Breast epithelium (tissue), 4 donors: ENCODE measurements around the gene OCRL. TPM values are rescaled to one million over a fixed set of nuclear protein-coding genes. Genes with fewer than 3 reads are reported as not detected.

Source experiments
- DNase-seq, 2 donors: peaks; one replicate each; pipeline ENCODE4 v3.0.0-alpha.2; 2019; ENCODE audit warnings: low spot score in 2 of 2
- H3K27ac ChIP-seq, 2 donors: fragments of 200-600 bp; sonication (generic) in 1 of 2; one replicate each; pipeline ENCODE4 v1.5.1; 2016 to 2019; ENCODE audit warnings: mild to moderate bottlenecking in 1 of 2
- H3K27me3 ChIP-seq, 2 donors: fragments of 200-600 bp; sonication (generic) in 1 of 2; one replicate each; pipeline versions ENCODE4 v1.5.1 to v1.6.0; 2017 to 2019; ENCODE audit warnings: control low read depth in 1 of 2, mild to moderate bottlenecking in 1 of 2
- H3K36me3 ChIP-seq: fragments of 200-600 bp; one replicate; pipeline ENCODE4 v1.5.1; 2019
- H3K4me1 ChIP-seq, 2 donors: fragments of 200-600 bp; sonication (generic); one replicate each; pipeline ENCODE4 v1.5.1; 2016 to 2019; ENCODE audit warnings: control low read depth in 1 of 2
- H3K4me3 ChIP-seq, 3 donors: fragments of 200-600 bp; sonication (generic); 1 replicate in 2 of 3; 2 replicates in 1 of 3; pipeline ENCODE4 v1.5.1; 2016 to 2019; ENCODE audit warnings: mild to moderate bottlenecking in 3 of 3, moderate library complexity in 2 of 3
- H3K9me3 ChIP-seq, 2 donors: fragments of 200-600 bp; sonication (generic) in 1 of 2; one replicate each; pipeline ENCODE4 v1.5.1; 2016 to 2019; ENCODE audit warnings: control low read depth in 1 of 2
- CTCF ChIP-seq, 3 donors: fragments of 450-650 bp; IDR thresholded peaks; one replicate each; pipeline ENCODE4 v1.5.1; 2016 to 2017; ENCODE audit warnings: antibody characterized with exemption in 3 of 3, mild to moderate bottlenecking in 3 of 3, moderate library complexity in 3 of 3
- POLR2A ChIP-seq: fragments of 450-650 bp; IDR thresholded peaks from one replicate; pipeline ENCODE4 v1.6.1; 2016; ENCODE audit warnings: antibody characterized with exemption, mild to moderate bottlenecking, moderate library complexity
- POLR2AphosphoS5 ChIP-seq, 3 donors: sonication (generic); formaldehyde crosslinking; IDR thresholded peaks; one replicate each; pipeline ENCODE4 v1.6.1; 2017; ENCODE audit warnings: antibody characterized with exemption in 3 of 3
- intact Hi-C: fragments of 100-400 bp; cut with DNase I; formaldehyde crosslinking; loops from one replicate; pipeline ENCODE4 v1.15.1; 2023; ENCODE audit warnings: low total_unique reads
- total RNA-seq, 3 donors: library from RNA; depleted of rRNA; stranded (reverse); fragments of >200 nt; gene quantifications; one replicate each; pipeline ENCODE4 v1.1.0, GENCODE V29; 2016

Gene OCRL
- total RNA-seq, 3 donors from 2014 or later: 16.7 to 22.1 (median 17.4) TPM

- intact Hi-C loops: no loop called here
- no peak for DNase-seq
Observed at GRCh38 chrX:129590596-129590995, 50.5 kb downstream of the OCRL start.

GRCh38 chrX:129593137-129593536, 53.1 kb downstream of the OCRL start:
- peaks cover 0 to 32% of the 10 kb centered on the region in 2 donors for H3K27me3 ChIP-seq
- intact Hi-C loops: no loop called here
- no peaks in the 10 kb centered on the region for H3K4me1 ChIP-seq
- no peak for TF ChIP-seq CTCF (IDR thresholded peaks at IDR 0.05)
- TF ChIP-seq POLR2AphosphoS5 (IDR thresholded peaks at IDR 0.05): no peak
- no peak for TF ChIP-seq POLR2A
- no peak overlapping the region for H3K4me3 ChIP-seq
- H3K9me3 ChIP-seq: no peaks in the 10 kb centered on the region
- no peak overlapping the region for H3K27ac ChIP-seq
- no peak for DNase-seq
- peaks cover under 1% of the 10 kb centered on the region for H3K36me3 ChIP-seq

More at GRCh38 chrX:129590596-129590995, 50.5 kb downstream of the OCRL start:
- no peaks in the 10 kb centered on the region for H3K4me1 ChIP-seq
- TF ChIP-seq POLR2A: no peak
- no peak for TF ChIP-seq CTCF (IDR thresholded peaks at IDR 0.05)
- TF ChIP-seq POLR2AphosphoS5 (IDR thresholded peaks at IDR 0.05): no peak
- peaks cover 0 to 32% of the 10 kb centered on the region in 2 donors for H3K27me3 ChIP-seq
- H3K27ac ChIP-seq: no peak overlapping the region
- H3K36me3 ChIP-seq: peaks cover 4% of the 10 kb centered on the region
- no peak overlapping the region for H3K4me3 ChIP-seq
- no peaks in the 10 kb centered on the region for H3K9me3 ChIP-seq

- intact Hi-C loops: no loop called here
- no peaks in the 10 kb centered on the region for H3K4me1 ChIP-seq
- H3K27ac ChIP-seq: no peak overlapping the region
- TF ChIP-seq POLR2A (no peak), POLR2AphosphoS5 (IDR thresholded peaks at IDR 0.05) (no peak), CTCF (IDR thresholded peaks at IDR 0.05) (no peak)
- H3K27me3 ChIP-seq: peaks cover 0 to 37% of the 10 kb centered on the region in 2 donors
- H3K9me3 ChIP-seq: no peaks in the 10 kb centered on the region
- H3K36me3 ChIP-seq: no peaks in the 10 kb centered on the region
- DNase-seq: no peak
- H3K4me3 ChIP-seq: no peak overlapping the region
Observed at GRCh38 chrX:129594781-129595180, 54.7 kb downstream of the OCRL start.

GRCh38 chrX:129596077-129596476, 56.0 kb downstream of the OCRL start:
- no peaks in the 10 kb centered on the region for H3K36me3 ChIP-seq
- no peaks in the 10 kb centered on the region for H3K9me3 ChIP-seq
- H3K27me3 ChIP-seq: peaks cover 0 to 38% of the 10 kb centered on the region in 2 donors
- no peak overlapping the region for H3K4me3 ChIP-seq
- no peak for TF ChIP-seq POLR2A
- TF ChIP-seq CTCF (IDR thresholded peaks at IDR 0.05): no peak
- no peak for TF ChIP-seq POLR2AphosphoS5 (IDR thresholded peaks at IDR 0.05)
- H3K27ac ChIP-seq: no peak overlapping the region
- H3K4me1 ChIP-seq: no peaks in the 10 kb centered on the region
- no peak for DNase-seq
- intact Hi-C loops: no loop called here

GRCh38 chrX:129597905-129598304, 57.8 kb downstream of the OCRL start:
- Histone ChIP-seq H3K36me3 (no peaks in the 10 kb centered on the region), H3K9me3 (no peaks in the 10 kb centered on the region), H3K4me3 (no peak overlapping the region), H3K4me1 (no peaks in the 10 kb centered on the region), H3K27ac (no peak overlapping the region), H3K27me3 (peaks cover 0 to 32% of the 10 kb centered on the region in 2 donors)
- TF ChIP-seq POLR2A: no peak
- TF ChIP-seq POLR2AphosphoS5 (IDR thresholded peaks at IDR 0.05): no peak
- no peak for TF ChIP-seq CTCF (IDR thresholded peaks at IDR 0.05)
- intact Hi-C loops: no loop called here
- no peak for DNase-seq
